ENCODE measurements around the gene LMO1.

LMO1 gene

GRCh38 chr11:8263109-8263768 lies 439 bp downstream of the LMO1 start:
- DNase-seq = peak; percentile 82

GRCh38 chr11:8262552-8263108 lies 1.0 kb downstream of the LMO1 start:
- DNase-seq = peak; percentile 42

GRCh38 chr11:8261921-8262551 lies 1.6 kb downstream of the LMO1 start:
- no peak for DNase-seq

GRCh38 chr11:8261291-8261690 lies 2.4 kb downstream of the LMO1 start:
- DNase-seq = no peak

- no peak for DNase-seq
Observed at GRCh38 chr11:8260202-8260966, 3.3 kb downstream of the LMO1 start.

GRCh38 chr11:8259306-8259959 lies 4.2 kb downstream of the LMO1 start:
- no peak for DNase-seq

- no peak for DNase-seq
Observed at GRCh38 chr11:8258784-8259183, 4.9 kb downstream of the LMO1 start.

GRCh38 chr11:8258289-8258688 lies 5.4 kb downstream of the LMO1 start:
- no peak for DNase-seq

- no peak for DNase-seq
Observed at GRCh38 chr11:8257003-8257664, 6.5 kb downstream of the LMO1 start.

- DNase-seq = no peak
Observed at GRCh38 chr11:8256271-8257002, 7.2 kb downstream of the LMO1 start.

- no peak for DNase-seq
Observed at GRCh38 chr11:8253566-8253965, 10.1 kb downstream of the LMO1 start.

- DNase-seq = no peak
Observed at GRCh38 chr11:8252946-8253345, 10.7 kb downstream of the LMO1 start.

- no peak for DNase-seq
Observed at GRCh38 chr11:8252388-8252787, 11.3 kb downstream of the LMO1 start.

- no peak for DNase-seq
Observed at GRCh38 chr11:8251616-8252295, 11.9 kb downstream of the LMO1 start.

GRCh38 chr11:8250981-8251615 lies 12.6 kb downstream of the LMO1 start:
- DNase-seq = no peak

GRCh38 chr11:8250434-8250833 lies 13.2 kb downstream of the LMO1 start:
- no peak for DNase-seq

GRCh38 chr11:8249482-8249881 lies 14.2 kb downstream of the LMO1 start:
- DNase-seq = no peak

- no peak for DNase-seq
Observed at GRCh38 chr11:8248786-8249185, 14.9 kb downstream of the LMO1 start.

GRCh38 chr11:8247312-8247711 lies 16.4 kb downstream of the LMO1 start:
- DNase-seq = no peak

GRCh38 chr11:8243458-8243857 lies 20.2 kb downstream of the LMO1 start:
- no peak for DNase-seq
